HL-60 (cell line): ENCODE data around the gene HERC2.

Experiments used
- TF ChIP-seq, protein P1 (sequence below): IDR thresholded peaks from 2 replicates; pipeline ENCODE4 v1.6.1; 2012; ENCODE audit warnings: low read depth; ENCODE audit not compliant: insufficient replicate concordance
- TF ChIP-seq, protein P2 (sequence below): IDR thresholded peaks from one replicate; pipeline ENCODE4 v1.5.1; 2011; ENCODE audit warnings: low read length, control low read depth, inconsistent platforms; ENCODE audit not compliant: insufficient read depth

DNA sequence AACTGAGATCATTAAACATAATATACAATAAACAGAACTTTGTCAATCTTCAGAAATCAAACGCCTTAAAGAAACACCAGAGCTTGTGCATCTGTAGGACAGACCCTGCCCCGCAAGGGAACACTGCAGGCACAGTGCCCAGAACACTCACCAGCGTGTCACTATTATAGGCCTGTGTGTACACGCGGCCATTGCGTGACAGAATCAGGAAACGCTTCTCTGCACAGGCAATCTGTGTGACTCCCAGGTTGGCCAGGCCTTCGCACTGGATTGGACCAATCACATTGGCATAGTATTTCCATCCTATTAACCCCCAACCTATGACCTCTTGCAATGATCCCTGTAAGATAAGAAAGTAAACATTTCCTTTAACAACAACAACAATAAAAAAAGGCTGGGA lies 52.9 kb downstream of the HERC2 start:
- TF ChIP-seq, protein P1, sequence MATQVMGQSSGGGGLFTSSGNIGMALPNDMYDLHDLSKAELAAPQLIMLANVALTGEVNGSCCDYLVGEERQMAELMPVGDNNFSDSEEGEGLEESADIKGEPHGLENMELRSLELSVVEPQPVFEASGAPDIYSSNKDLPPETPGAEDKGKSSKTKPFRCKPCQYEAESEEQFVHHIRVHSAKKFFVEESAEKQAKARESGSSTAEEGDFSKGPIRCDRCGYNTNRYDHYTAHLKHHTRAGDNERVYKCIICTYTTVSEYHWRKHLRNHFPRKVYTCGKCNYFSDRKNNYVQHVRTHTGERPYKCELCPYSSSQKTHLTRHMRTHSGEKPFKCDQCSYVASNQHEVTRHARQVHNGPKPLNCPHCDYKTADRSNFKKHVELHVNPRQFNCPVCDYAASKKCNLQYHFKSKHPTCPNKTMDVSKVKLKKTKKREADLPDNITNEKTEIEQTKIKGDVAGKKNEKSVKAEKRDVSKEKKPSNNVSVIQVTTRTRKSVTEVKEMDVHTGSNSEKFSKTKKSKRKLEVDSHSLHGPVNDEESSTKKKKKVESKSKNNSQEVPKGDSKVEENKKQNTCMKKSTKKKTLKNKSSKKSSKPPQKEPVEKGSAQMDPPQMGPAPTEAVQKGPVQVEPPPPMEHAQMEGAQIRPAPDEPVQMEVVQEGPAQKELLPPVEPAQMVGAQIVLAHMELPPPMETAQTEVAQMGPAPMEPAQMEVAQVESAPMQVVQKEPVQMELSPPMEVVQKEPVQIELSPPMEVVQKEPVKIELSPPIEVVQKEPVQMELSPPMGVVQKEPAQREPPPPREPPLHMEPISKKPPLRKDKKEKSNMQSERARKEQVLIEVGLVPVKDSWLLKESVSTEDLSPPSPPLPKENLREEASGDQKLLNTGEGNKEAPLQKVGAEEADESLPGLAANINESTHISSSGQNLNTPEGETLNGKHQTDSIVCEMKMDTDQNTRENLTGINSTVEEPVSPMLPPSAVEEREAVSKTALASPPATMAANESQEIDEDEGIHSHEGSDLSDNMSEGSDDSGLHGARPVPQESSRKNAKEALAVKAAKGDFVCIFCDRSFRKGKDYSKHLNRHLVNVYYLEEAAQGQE: no peak
- TF ChIP-seq, protein P2, sequence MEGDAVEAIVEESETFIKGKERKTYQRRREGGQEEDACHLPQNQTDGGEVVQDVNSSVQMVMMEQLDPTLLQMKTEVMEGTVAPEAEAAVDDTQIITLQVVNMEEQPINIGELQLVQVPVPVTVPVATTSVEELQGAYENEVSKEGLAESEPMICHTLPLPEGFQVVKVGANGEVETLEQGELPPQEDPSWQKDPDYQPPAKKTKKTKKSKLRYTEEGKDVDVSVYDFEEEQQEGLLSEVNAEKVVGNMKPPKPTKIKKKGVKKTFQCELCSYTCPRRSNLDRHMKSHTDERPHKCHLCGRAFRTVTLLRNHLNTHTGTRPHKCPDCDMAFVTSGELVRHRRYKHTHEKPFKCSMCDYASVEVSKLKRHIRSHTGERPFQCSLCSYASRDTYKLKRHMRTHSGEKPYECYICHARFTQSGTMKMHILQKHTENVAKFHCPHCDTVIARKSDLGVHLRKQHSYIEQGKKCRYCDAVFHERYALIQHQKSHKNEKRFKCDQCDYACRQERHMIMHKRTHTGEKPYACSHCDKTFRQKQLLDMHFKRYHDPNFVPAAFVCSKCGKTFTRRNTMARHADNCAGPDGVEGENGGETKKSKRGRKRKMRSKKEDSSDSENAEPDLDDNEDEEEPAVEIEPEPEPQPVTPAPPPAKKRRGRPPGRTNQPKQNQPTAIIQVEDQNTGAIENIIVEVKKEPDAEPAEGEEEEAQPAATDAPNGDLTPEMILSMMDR: no peak
